HG03280 (cell line): ENCODE measurements around the gene GHITM.
"Not testable (repeated sequence)": the region's sequence is repeated elsewhere in the genome, so short reads cannot be mapped to it uniquely, and the experiment has no call there.

Experiments used
- ATAC-seq: cut with Tn5 transposase; IDR thresholded peaks from one replicate; pipeline ENCODE4 v1.9.1; 2021; ENCODE audit warnings: mild to moderate bottlenecking, moderate library complexity; ENCODE audit not compliant: unreplicated experiment

GHITM gene

GRCh38 chr10:84139126-84140035 lies at the start of gene GHITM:
Gene GHITM, plus strand, starts transcription at chr10:84139509. Its CDS starts 1,992 bp downstream, at chr10:84141501.
- peak; percentile 98 for ATAC-seq

GRCh38 chr10:84095811-84096497 lies 43.4 kb upstream of the GHITM start:
- ATAC-seq: no peak

GRCh38 chr10:84097787-84098353 lies 41.4 kb upstream of the GHITM start:
- no peak for ATAC-seq

GRCh38 chr10:84098667-84099066 lies 40.6 kb upstream of the GHITM start:
- no peak for ATAC-seq

- ATAC-seq: no peak
Measured at GRCh38 chr10:84101042-84101441, 38.3 kb upstream of the GHITM start.

- ATAC-seq: no peak
Measured at GRCh38 chr10:84108797-84109196, 30.5 kb upstream of the GHITM start.

- not testable (repeated sequence) for ATAC-seq
Measured at GRCh38 chr10:84109772-84110171, 29.5 kb upstream of the GHITM start.

- ATAC-seq: not testable (repeated sequence)
Measured at GRCh38 chr10:84113468-84113867, 25.8 kb upstream of the GHITM start.

- ATAC-seq: no peak
Measured at GRCh38 chr10:84114088-84114667, 25.1 kb upstream of the GHITM start.

- ATAC-seq: not testable (repeated sequence)
Measured at GRCh38 chr10:84117204-84117603, 22.1 kb upstream of the GHITM start.

- no peak for ATAC-seq
Measured at GRCh38 chr10:84117686-84118394, 21.5 kb upstream of the GHITM start.

- no peak for ATAC-seq
Measured at GRCh38 chr10:84118395-84119006, 20.8 kb upstream of the GHITM start.

- ATAC-seq: no peak
Measured at GRCh38 chr10:84123362-84123761, 15.9 kb upstream of the GHITM start.

GRCh38 chr10:84125910-84126784 lies 13.2 kb upstream of the GHITM start:
- not testable (repeated sequence) for ATAC-seq

GRCh38 chr10:84126785-84127167 lies 12.5 kb upstream of the GHITM start:
- ATAC-seq: no peak

GRCh38 chr10:84135836-84136235 lies 3.5 kb upstream of the GHITM start:
- ATAC-seq: no peak

- ATAC-seq: no peak
Measured at GRCh38 chr10:84137811-84138210, 1.5 kb upstream of the GHITM start.

- ATAC-seq: peak; percentile 7
Measured at GRCh38 chr10:84138478-84139125, 707 bp upstream of the GHITM start.

- ATAC-seq: no peak
Measured at GRCh38 chr10:84140036-84140379, 699 bp downstream of the GHITM start.
